Retinal pigment epithelial cell (primary cell): ENCODE results near the gene AIF1.
A peak's percentile ranks its signal among the peaks of the same experiment; 100 is the strongest.

Experiments
- DNase-seq: peaks from one replicate; pipeline ENCODE4 v3.0.0-alpha.2; 2010; ENCODE audit warnings: low read depth
- H3K4me3 ChIP-seq: 2 replicates; pipeline ENCODE4 v1.5.1; 2011; ENCODE audit warnings: mild to moderate bottlenecking, low read length, control low read depth, moderate library complexity
- TF ChIP-seq, protein P1 (sequence below): conservative IDR thresholded peaks from 2 replicates; pipeline ENCODE4 v1.5.1; 2011; ENCODE audit warnings: low read depth, low read length, control low read depth, inconsistent platforms

The AIF1 gene

DNA sequence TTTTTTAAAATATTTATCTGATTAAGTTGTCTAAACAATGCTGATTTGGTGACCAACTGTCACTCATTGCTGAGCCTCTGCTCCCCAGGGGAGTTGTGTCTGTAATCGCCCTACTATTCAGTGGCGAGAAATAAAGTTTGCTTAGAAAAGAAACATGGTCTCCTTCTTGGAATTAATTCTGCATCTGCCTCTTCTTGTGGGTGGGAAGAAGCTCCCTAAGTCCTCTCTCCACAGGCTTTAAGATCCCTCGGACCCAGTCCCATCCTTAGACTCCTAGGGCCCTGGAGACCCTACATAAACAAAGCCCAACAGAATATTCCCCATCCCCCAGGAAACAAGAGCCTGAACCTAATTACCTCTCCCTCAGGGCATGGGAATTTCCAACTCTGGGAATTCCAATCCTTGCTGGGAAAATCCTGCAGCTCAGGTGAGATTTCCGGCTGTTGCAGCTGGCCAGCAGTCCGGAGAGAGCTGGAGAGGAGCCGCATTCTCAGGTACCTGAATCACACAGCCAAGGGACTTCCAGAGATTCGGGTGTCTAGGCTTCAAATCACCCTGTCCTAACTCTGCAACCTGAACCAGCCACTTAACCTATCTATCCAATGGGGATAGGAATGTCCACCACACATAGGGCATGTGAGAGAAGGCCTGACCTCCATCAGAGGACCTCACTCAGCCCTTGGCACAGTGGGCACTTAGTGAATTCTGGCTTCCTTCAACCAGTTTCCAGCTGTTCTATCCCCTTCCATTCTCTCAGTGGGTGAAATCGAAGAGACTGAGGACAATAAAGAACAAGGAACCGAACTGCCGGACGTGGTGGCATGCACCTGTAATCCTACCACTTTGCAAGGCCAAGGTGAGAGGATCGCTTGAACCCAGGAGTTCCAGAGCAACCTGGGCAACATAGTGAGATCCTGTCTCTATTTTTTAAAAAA, 36.6 kb upstream of the AIF1 start:
- TF ChIP-seq, protein P1, sequence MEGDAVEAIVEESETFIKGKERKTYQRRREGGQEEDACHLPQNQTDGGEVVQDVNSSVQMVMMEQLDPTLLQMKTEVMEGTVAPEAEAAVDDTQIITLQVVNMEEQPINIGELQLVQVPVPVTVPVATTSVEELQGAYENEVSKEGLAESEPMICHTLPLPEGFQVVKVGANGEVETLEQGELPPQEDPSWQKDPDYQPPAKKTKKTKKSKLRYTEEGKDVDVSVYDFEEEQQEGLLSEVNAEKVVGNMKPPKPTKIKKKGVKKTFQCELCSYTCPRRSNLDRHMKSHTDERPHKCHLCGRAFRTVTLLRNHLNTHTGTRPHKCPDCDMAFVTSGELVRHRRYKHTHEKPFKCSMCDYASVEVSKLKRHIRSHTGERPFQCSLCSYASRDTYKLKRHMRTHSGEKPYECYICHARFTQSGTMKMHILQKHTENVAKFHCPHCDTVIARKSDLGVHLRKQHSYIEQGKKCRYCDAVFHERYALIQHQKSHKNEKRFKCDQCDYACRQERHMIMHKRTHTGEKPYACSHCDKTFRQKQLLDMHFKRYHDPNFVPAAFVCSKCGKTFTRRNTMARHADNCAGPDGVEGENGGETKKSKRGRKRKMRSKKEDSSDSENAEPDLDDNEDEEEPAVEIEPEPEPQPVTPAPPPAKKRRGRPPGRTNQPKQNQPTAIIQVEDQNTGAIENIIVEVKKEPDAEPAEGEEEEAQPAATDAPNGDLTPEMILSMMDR = no peak
- no peak for DNase-seq
- H3K4me3 ChIP-seq = no peak overlapping the region

DNA sequence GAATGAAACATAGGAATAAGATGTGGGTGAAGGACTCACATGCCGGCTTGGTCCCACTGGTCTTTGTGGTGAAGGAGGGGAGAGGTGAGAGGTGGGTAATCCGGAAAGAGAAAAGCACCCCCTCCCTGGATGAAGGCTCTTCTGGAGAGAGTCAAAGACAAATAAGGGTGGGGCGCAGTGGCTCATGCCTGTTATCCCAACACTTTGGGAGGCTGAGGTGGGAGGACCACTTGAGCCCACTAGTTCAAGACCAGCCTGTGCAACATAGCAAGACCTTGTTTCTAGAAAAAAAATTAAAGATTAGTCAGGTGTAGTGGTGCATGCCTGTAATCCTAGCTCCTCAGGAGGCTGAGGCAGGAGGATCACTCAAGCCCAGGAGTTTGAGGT, 35.9 kb upstream of the AIF1 start:
- DNase-seq = no peak
- TF ChIP-seq, protein P1 = no peak
- no peak overlapping the region for H3K4me3 ChIP-seq

GRCh38 chr6:31579546-31580437, 35.2 kb upstream of the AIF1 start:
- no peak overlapping the region for H3K4me3 ChIP-seq
- DNase-seq = no peak
- TF ChIP-seq, protein P1 = no peak

- no peak for DNase-seq
- H3K4me3 ChIP-seq = peak overlapping the region; percentile 64
- TF ChIP-seq, protein P1 = no peak
These were observed 34.6 kb upstream of the AIF1 start for GRCh38 chr6:31580438-31580740.

DNA sequence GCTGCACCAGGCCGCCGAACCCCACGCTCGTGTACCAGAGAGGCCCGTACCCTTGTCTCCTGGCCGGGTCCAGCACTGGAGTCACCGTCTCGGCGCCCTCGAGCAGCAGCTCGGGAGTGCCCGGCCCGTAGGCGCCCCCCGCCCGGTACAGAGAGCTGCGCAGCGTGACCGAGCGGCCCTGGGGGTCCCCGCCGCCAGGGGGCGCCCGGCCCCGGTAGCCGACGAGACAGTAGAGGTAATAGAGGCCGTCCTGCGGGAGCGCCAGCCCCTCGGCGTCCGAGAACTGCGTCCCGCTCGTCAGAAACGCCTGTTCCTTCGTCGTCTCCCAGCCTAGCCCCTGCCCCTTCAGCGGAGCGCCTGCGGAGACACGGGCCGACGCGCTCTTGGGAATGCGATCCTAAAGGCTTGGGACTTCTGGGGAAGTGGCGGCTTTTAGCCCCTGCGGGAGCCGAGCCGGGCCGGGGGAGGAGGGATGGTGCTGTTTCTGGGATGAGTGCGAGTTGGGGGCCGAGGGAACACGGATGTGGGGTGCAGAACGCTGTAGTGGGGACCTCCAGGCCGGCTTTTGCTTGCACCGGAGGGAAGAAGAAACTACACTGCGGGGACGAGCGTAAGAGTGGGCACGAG, 34.1 kb upstream of the AIF1 start:
- peak overlapping the region; percentile 64 for H3K4me3 ChIP-seq
- DNase-seq = no peak
- TF ChIP-seq, protein P1 = peak; percentile 88

- TF ChIP-seq, protein P1 = no peak
- no peak for DNase-seq
- peak overlapping the region; percentile 64 for H3K4me3 ChIP-seq
These were observed 33.4 kb upstream of the AIF1 start for GRCh38 chr6:31581434-31582229.
